Suprapubic skin (tissue), 4 donors: Measurements from ENCODE around the gene NRCAM. TPM values are rescaled to one million over a fixed set of nuclear protein-coding genes. Genes with fewer than 3 reads are reported as not detected.

Experiments used
- DNase-seq, 2 donors: peaks; one replicate each; pipeline ENCODE4 v3.0.0-alpha.2; 2019; ENCODE audit warnings: low spot score in 2 of 2
- H3K27ac ChIP-seq: fragments of 200-600 bp; sonication (generic); one replicate; pipeline ENCODE4 v1.5.1; 2019
- H3K27me3 ChIP-seq: fragments of 200-600 bp; sonication (generic); one replicate; pipeline ENCODE4 v1.5.1; 2019
- H3K36me3 ChIP-seq: fragments of 200-600 bp; sonication (generic); one replicate; pipeline ENCODE4 v1.5.1; 2019
- H3K4me1 ChIP-seq: fragments of 200-600 bp; sonication (generic); one replicate; pipeline ENCODE4 v1.5.1; 2019
- H3K4me3 ChIP-seq: fragments of 200-600 bp; sonication (generic); one replicate; pipeline ENCODE4 v1.5.1; 2019; ENCODE audit warnings: mild to moderate bottlenecking
- H3K9me3 ChIP-seq: fragments of 200-600 bp; sonication (generic); one replicate; pipeline ENCODE4 v1.5.1; 2019
- CTCF ChIP-seq, 2 donors: fragments of 200-600 bp in 1 of 2; fragments of 450-650 bp in 1 of 2; sonication (generic) in 1 of 2; IDR thresholded peaks; one replicate each; pipeline ENCODE4 v1.5.1; 2016 to 2019; ENCODE audit warnings: antibody characterized with exemption in 2 of 2, mild to moderate bottlenecking in 1 of 2, moderate library complexity in 1 of 2
- EP300 ChIP-seq: sonication (generic); formaldehyde crosslinking; IDR thresholded peaks from one replicate; pipeline ENCODE4 v1.6.1; 2017; ENCODE audit warnings: antibody characterized with exemption
- POLR2A ChIP-seq, 2 donors: fragments of 450-650 bp; IDR thresholded peaks; one replicate each; pipeline ENCODE4 v1.6.1; 2017; ENCODE audit warnings: antibody characterized with exemption in 2 of 2, mild to moderate bottlenecking in 2 of 2, moderate library complexity in 2 of 2
- POLR2AphosphoS5 ChIP-seq, 3 donors: sonication (generic); formaldehyde crosslinking; IDR thresholded peaks; one replicate each; pipeline ENCODE4 v1.6.1; 2017; ENCODE audit warnings: antibody characterized with exemption in 3 of 3
- WGBS: methylation state at CpG from one replicate; pipeline ENCODE4 v1.1.5; 2018; 5-methylcytosine and 5-hydroxymethylcytosine counted together
- total RNA-seq, 4 donors: library from RNA; depleted of rRNA; stranded (reverse); fragments of >200 nt; gene quantifications; one replicate each; pipeline ENCODE4 v1.1.0, GENCODE V29; 2016

NRCAM gene
- total RNA-seq, 4 donors from 2014 or later, result 2.3 to 7.2 (median 2.8) TPM

- no peaks in the 10 kb centered on the region for H3K27me3 ChIP-seq
- WGBS, result 75% methylated on average over 4 of the region's 4 CpGs
- TF ChIP-seq POLR2A (IDR thresholded peaks at IDR 0.05) (no peak), POLR2AphosphoS5 (IDR thresholded peaks at IDR 0.05) (no peak), CTCF (IDR thresholded peaks at IDR 0.05) (no peak), EP300 (no peak)
- H3K36me3 ChIP-seq, result no peaks in the 10 kb centered on the region
- no peaks in the 10 kb centered on the region for H3K9me3 ChIP-seq
- DNase-seq, result no peak
- H3K4me1 ChIP-seq, result peaks cover 12% of the 10 kb centered on the region
- no peak overlapping the region for H3K27ac ChIP-seq
- no peak overlapping the region for H3K4me3 ChIP-seq
Observed at GRCh38 chr7:108136191-108136688, 320.0 kb downstream of the NRCAM start.

GRCh38 chr7:108135446-108136190 lies 320.6 kb downstream of the NRCAM start:
- no peak overlapping the region for H3K4me3 ChIP-seq
- TF ChIP-seq CTCF (IDR thresholded peaks at IDR 0.05) (no peak), EP300 (no peak), POLR2AphosphoS5 (IDR thresholded peaks at IDR 0.05) (no peak), POLR2A (IDR thresholded peaks at IDR 0.05) (no peak)
- 75% methylated on average over 7 of the region's 7 CpGs for WGBS
- H3K36me3 ChIP-seq, result no peaks in the 10 kb centered on the region
- no peak overlapping the region for H3K27ac ChIP-seq
- H3K4me1 ChIP-seq, result peaks cover 12% of the 10 kb centered on the region
- no peaks in the 10 kb centered on the region for H3K9me3 ChIP-seq
- no peak for DNase-seq
- no peaks in the 10 kb centered on the region for H3K27me3 ChIP-seq

GRCh38 chr7:108134486-108134885 lies 321.8 kb downstream of the NRCAM start:
- no peaks in the 10 kb centered on the region for H3K36me3 ChIP-seq
- H3K9me3 ChIP-seq, result no peaks in the 10 kb centered on the region
- TF ChIP-seq POLR2A (IDR thresholded peaks at IDR 0.05) (no peak), EP300 (no peak), CTCF (IDR thresholded peaks at IDR 0.05) (no peak), POLR2AphosphoS5 (IDR thresholded peaks at IDR 0.05) (no peak)
- no peak overlapping the region for H3K4me3 ChIP-seq
- H3K27ac ChIP-seq, result no peak overlapping the region
- WGBS, result 79% methylated on average over 1 of the region's 1 CpG
- no peak for DNase-seq
- H3K27me3 ChIP-seq, result no peaks in the 10 kb centered on the region
- H3K4me1 ChIP-seq, result peaks cover 11% of the 10 kb centered on the region

- WGBS, result 56% methylated on average over 13 of the region's 13 CpGs
- Histone ChIP-seq H3K4me1 (peaks cover 4% of the 10 kb centered on the region), H3K9me3 (no peaks in the 10 kb centered on the region), H3K27ac (peak overlapping the region; percentile 80), H3K4me3 (no peak overlapping the region), H3K36me3 (no peaks in the 10 kb centered on the region), H3K27me3 (no peaks in the 10 kb centered on the region)
- TF ChIP-seq CTCF (IDR thresholded peaks at IDR 0.05) (no peak), POLR2AphosphoS5 (IDR thresholded peaks at IDR 0.05) (no peak), POLR2A (IDR thresholded peaks at IDR 0.05) (no peak), EP300 (no peak)
- no peak for DNase-seq
Observed at GRCh38 chr7:108132551-108133265, 323.5 kb downstream of the NRCAM start.

- peaks cover 3% of the 10 kb centered on the region for H3K4me1 ChIP-seq
- peak within 1 kb of the TSS; percentile 66 for H3K27ac ChIP-seq
- 64% methylated on average over 3 of the region's 3 CpGs for WGBS
- no peaks in the 10 kb centered on the region for H3K9me3 ChIP-seq
- H3K27me3 ChIP-seq, result no peaks in the 10 kb centered on the region
- TF ChIP-seq EP300 (no peak), CTCF (IDR thresholded peaks at IDR 0.05) (no peak), POLR2A (IDR thresholded peaks at IDR 0.05) (no peak), POLR2AphosphoS5 (IDR thresholded peaks at IDR 0.05) (no peak)
- H3K4me3 ChIP-seq, result peak within 1 kb of the TSS; percentile 32
- no peaks in the 10 kb centered on the region for H3K36me3 ChIP-seq
- no peak for DNase-seq
Observed at GRCh38 chr7:108130261-108130660, 326.0 kb downstream of the NRCAM start, which contains the start of gene LAMB4. Gene LAMB4, minus strand, starts transcription at chr7:108130361. Its CDS starts 7,197 bp downstream, at chr7:108123164.
